ENCODE measurements around the gene SAMD1.

The SAMD1 gene

DNA sequence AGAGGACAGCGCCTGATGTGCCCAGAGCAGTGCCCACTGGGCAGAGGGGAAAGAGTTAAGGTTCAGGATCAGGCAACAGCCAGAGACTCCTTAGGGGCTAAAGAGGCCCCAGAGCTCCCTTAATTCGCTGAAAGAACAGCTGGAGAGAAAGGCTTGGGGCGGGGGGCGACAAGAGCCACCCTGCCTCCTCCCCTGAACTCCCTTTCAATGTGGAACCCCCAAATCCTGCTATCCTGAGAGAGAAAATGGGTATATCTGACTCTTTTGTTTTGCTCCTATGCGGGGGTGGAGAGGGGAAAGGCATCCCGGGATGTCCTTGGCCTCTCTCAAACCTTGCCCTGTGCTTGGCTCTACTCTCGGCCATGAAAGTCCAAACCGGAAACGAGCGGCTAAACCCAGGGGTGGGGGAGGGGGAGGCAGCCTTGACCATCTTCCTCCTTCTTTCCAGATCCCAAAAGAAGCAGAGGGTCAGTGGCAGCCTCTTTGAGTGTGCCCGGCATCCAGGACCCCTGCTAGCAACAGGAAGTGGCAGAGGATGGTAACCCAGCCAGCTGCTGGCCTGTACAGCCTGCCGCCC is 22.3 kb upstream of the SAMD1 start:
- no peak for DNase-seq

DNA sequence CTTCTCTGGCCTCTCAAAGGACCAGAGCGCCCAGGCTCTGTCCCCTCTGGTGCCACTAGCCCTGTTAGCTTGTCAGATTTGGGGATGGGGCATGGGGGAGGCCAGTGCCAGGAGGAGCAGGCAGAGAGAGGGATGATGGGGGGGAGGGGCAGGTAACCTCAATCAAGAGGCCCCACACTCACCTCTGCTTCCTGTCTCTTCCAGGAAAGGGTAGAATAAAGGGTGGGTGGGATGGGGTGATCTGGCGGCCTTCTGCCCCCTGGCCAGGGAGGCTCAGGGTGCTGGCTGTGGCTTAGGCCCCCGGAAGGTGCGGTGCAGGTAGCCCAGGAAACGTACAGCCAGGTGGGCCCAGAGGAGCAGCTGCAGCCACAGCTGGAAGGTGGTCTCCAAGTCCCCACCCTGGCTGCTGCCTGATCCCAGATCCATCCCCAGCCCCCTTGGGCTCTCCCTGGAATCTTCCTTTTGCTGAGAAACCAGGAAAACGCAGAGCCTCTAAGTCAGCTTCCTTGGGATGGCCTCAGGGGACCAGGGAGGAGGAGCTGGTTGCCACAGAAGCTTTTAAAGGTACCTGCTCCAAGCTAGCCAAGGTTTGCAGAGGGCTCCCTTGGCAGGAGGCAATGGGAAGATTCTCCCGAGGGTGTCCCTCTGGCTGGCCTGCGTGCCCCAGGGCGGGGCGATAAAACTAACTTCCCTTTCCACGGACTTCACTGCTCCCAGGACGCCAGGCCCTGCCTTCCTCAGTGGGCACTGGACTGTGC is 21.7 kb upstream of the SAMD1 start:
- no peak for DNase-seq

DNA sequence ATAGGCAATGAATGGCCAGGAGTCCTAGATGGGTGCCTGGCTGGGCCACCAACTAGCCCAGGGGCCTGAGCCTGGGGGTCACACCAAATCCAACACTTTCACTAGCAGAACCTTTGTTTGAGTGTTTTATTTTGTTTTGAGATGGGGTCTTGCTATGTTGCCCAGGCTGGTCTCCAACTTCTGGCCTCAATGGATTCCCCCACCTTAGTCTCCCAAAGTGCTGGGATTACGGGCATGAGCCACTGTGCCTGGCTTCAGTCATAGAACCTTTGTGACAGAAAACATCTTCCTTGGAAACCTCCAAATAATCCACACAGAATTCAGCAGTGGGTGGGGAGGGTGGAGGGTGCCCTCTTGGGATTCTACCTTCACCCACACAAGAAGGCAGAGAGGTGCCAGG is 20.9 kb upstream of the SAMD1 start:
- DNase-seq, result no peak

DNA sequence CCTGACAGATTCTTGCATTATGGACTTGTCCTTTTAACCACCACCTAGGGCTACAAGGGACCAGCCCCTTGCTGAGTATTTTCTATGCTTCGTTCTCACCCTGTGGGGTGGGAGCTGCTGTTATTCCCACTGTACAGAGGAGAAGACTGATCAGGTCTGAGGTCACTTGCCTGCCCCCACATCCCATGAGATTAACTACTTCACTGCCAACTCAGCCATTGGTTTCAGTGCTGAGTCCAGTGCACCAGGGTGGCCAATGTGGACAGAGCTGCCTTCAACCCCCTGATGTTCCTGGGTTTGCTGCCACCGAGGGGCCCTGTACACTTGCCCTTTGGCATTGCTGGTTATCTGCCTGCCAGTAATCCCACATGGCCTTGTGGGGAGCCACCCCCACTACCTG is 20.1 kb upstream of the SAMD1 start:
- DNase-seq, result no peak

DNA sequence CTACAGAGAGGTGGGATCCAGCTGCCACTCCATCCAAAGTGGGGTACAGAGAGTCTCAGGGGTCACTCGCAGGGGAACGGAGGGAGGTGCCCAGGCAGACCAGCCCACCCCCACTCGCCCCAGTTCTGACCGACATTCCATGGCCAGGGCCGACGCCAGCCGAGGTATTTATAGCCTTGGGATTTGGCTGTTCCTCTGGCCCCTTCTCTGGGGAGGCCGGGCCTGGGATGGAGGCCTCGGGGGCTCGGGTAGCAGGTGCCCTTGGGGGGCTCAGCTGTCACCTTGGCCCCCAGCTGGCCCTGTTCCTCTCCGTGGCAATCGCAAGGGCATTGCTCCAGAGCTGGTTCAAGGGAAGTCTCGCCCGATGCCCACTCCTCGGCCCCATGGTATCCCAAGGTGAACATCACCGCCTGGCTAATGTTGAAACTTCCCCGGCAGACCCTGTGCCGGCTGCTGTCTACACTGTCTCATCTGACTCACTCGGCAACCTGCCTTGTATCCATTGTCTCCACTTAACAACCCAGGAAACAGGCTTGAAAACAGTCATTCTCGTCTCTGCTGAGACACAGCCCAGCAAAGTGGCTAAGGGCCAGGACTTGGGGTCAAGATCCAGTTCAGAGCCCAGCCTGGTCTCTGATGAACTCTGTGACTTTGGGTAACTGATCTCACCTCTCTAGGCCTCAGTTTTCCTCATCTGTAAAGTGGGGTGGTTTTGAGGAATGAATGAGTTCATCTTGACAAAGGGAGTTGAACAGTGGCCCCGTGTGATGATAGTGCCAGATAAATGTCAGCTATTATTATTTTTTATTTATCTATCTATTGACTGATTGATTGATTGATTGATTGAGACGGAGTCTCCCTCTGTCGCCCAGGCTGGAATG is 17.3 kb upstream of the SAMD1 start:
- no peak for DNase-seq

DNA sequence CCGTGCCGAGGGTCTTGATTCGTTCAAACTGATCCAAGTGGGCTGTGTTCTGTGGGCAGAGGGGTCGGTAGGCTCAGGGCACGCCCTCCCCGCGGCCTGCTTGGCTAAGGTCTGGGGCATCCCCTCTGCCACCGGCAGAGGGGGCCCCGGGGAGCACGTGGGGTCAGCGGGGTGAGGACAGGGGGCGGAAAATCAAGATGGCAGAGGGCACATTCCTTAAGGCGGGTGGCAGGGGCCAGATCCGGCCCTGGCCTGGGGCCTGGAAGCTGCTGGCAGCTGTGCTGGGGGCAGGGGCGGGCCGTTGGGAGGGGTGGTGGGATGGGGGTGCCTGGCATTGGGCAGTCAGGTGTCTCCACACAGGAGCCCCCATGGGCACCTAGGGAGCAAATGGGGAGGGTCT is 16.3 kb upstream of the SAMD1 start:
- DNase-seq, result no peak

DNA sequence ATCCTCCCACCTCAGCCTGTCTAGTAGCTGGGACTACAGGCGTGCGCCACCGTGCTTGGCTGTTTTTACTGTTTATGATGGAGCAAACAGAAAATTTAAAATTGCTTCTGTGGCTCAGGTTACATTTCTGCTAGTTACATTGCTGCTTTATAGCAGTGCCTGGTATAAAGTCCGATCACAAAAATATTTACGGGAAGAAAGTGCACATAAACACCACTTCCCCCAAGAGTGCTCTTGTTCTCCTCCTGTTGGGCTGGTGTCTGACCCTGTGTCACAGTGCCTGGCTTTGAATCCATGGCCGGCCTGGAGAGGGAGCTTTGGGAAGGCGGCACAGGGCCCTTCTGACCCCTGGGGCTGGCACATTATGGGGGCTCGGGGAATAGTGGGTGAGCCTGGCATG is 15.1 kb upstream of the SAMD1 start:
- DNase-seq, result no peak

DNA sequence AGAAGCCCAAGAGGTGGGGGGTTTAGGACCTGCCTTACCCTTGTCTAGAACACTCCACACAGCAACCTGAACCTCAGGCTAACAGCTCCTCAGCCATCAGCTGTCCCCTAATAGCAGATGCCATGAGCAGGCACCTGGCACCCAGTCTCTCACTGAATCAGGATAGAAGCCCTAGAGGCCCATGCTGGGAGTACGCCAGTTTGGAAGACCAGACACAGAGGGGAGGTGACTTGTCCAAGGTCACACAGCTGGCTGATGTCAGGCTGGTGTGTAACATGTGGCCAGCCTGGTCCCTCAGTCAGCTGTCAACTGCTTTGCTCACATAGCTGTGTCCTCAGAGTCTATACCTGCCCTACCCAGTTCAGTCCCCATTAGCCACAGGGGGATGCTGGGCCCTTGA is 12.8 kb upstream of the SAMD1 start:
- DNase-seq, result no peak

DNA sequence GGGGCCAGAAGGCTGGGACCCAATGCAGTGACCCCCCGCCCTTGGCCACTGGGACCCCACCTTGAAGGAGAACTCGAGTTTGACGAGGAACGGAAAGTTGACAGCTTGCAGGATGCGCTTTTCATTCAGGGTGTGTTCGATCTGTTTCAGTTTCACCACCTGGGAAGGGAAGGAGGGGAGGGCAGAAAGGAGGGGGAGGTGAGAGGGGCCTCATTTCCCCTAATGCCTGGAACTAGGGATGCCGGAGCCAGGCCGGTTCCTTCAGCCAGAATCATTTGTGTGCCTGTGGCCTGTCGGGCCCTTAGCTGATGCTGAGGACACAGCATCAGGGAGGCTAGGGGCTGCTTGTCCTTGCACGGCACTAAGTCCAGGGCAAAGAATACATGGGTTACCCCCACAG is 12.2 kb upstream of the SAMD1 start:
- no peak for DNase-seq

DNA sequence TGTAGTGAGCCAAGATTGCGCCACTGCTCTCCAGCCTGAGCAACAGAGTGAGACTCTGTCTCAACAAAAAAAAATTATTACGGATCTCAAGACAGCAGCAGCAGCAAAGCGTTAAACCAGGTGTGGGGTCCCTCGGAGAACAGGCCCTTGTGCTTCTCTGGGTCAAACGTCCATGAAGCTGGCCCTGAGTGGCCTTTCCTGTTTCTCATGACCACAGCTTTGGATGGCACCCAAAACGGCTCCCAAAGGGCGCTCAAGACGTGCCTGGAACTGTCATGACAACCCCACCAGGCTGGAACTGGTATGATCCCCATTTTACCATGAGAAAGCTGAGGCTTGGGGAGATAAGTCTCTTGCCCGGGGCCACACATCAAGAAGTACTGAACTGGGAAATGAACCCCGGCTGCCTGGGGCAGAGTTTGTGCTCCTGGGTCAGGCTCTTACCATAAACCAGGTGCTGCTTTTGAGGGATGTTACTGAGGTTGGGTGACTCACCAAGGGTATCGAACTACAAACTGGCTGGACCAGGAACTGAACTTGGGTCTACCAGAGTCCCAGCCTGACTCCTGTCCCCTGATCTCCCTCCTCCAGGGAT is 11.6 kb upstream of the SAMD1 start:
- DNase-seq, result no peak

DNA sequence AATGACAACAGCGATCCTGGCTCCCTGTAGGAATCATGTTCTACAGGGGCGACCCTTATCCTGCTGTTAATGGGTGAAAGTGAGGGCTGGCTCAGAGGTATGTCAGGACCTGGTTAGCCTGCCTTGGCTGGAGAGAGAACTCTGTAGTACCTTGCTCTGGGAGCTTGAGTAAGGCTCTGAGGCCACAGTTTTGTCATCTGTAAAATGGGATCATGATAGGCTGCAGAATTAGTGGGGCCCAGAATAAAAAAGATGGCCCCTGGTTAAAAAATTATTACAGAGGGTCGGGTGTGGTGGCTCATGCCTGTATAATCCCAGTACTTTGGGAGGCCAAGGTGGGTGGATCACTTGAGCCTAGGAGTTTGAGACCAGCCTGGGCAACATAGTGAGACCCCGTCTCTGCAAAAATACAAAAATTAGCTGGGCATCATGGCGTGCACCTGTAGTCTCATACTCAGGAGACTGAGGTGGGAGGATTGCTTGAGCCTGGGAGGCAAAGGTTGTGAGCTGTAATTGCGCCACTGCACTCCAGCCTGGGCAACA is 10.5 kb upstream of the SAMD1 start:
- no peak for DNase-seq

DNA sequence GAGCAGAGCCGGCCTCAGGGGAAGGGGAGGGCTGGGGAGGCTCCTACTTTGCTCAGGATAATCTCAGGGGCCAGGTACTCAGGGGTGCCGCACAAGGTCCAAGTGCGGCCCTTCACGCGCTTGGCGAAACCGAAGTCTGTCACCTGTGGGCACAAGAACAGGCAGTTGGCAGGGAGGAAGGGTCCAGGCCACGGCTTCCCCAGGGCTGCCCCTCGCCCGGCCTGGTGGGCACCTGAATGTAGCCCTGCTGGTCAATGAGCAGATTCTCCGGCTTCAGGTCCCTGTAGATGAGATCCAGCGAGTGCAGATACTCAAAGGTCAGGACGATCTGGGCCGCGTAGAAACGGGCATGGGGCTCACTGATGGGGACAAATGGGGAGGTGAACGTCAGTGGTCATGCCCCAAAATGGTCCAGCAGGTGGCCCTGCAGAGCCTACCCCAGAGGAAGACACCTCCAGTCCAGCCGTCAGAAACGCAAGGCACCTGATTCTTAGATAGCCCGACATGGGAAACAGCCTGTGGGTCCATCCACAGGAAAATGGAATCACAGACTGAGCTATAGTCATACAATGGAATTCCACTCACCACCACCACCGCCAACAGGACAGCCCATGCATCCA is 7.1 kb upstream of the SAMD1 start:
- DNase-seq, result no peak

DNA sequence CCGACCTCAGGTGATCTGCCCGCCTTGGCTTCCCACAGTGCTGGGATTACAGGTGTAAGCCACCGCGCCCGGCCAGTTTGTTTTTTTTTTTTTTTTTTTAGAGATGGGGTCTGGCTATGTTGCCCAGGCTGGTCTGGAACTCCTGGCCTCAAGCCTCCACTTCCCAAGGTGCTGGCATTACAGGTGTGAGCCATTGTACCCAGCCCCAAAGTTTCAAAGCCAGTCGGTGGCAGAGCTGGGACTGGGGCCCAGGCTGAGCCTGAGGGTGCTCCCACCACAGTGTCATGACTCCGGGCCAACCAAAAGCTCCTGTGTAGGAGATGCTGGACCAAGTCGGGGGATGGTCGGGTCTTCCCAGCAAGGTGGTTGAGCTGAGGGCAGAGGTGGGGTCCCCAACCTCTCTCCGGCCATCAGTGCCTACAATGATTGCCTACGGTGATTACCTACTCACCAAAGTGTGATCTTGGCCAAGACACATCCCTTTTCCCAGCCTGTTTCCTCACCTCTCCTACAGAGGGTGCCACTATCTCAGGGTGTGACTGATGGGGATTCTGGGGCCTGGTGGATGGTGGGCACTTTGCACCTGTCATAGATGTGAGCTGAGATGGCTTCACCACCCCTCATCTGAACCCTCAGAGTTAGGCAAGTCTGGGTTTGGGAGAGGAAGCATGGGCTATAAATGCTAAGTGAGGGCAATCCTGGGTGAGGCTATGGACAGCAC is 5.9 kb upstream of the SAMD1 start:
- DNase-seq, result no peak

DNA sequence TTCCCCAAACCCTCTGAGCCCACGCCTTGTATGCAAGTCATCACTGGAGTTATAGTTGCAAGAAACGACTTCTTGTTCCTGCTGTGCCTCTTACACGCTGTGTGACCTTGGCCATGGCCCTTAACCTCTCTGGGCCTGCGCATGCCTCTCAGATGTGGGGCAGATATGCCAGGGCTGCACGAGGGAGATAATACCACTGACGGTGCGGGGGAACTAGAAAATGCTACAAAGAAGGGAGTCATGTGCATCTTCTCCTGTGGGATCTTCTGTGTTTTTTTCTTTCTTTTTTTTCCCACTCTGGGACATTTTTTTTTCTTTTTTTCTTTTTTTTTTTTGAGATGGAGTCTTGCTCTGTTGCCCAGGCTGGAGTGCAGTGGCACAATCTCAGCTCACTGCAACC is 4.3 kb upstream of the SAMD1 start:
- DNase-seq, result no peak

DNA sequence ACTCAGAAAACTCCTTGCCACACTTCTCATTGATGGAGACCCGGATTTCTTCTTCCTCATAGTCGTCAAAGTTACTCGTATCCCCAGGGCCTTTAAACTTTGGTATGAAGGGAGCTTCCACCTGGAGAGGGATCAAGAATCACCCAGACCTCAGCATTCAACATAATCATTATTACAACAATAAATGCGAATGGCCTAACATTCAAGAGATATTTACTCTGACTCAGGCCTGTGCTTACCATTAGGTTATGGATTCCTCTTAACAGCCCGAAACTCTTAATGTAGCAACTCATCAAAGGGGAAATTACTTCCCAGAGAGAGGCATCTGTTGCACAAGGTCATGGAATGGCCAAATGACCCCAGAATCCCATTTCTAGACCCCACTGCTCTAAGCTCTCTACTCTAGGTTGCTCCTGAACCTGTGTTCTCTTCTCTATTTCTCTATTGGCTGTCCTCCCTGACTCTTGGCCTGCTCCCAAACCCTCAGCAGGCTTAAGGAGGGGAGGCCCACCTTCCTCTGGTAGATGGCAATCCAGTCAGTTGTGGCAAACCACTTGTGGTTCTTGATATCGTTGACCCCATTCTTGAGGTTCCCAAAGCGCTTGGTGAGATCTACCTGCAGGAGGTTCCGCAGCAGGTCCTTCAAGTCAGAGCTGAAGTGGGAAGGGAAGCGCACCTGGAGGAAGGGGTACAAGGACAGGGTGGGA is 2.7 kb upstream of the SAMD1 start:
- no peak for DNase-seq

DNA sequence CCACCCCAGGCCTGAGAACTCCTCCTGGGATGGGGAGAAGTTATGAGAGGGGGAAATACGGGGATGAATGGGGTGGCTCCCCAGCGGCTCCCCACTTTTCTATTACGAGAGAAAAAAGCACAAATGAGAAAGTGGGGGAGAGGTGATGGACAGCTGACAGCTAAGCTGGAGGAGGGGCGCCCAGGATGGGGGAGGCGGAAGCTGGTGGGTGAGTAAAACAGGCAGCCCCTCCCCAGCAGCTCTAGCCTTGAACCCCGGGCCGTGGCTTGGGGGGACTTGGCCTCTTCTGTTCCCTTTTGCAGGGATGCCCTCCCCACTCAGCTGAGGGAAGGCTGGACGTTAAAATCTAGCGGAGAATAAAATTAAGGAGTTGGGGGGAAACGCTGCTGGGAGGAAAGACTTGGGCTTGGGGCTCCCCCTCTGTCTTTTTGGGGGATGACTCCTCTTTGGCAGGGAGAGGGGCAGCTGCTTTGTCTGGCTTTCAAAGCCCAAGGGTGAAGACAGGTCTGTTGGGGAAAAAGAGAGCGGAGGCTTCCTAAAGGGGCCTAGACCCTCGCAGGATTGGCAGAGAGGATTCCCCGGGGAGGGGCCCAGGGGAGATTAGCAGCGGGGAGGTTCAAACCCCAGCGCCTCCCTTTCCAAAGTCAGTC is 1.4 kb upstream of the SAMD1 start:
- DNase-seq, result no peak

DNA sequence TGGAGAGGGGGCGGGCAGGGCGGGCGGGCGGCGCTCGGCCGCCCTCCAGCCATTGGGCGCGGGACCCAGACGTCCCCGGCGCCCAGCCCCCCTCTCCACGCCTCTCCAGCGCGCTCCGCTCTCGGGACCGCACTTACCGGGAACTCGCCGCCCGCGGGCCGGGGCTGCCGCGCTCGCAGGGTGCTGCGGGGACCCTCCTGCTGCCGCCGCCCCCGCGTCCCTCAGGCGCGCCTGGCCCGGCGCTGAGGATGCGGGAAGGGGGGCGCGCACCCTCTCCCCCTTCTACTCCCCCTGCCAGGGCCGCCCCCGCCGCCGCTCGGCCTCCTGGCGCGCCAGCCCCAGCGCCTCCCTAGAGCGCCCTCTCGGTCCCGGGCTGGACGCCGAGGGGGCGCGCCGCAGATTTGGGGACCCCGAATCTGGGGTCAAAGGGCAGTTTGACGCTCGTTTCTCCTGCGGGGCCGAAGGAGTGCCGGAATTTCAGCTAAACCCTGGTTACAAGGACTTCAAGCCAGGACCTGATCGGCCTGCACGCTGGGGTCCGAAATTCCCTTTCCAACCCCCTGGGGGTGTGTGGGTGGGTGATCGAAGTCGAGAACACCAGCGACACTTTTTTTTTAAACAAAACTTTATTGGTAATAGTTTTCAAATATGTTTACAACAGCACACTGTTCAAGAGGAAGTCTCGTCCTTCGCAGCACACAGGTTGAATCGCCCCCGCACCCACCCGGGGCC is 696 bp upstream of the SAMD1 start:
- DNase-seq, result no peak

DNA sequence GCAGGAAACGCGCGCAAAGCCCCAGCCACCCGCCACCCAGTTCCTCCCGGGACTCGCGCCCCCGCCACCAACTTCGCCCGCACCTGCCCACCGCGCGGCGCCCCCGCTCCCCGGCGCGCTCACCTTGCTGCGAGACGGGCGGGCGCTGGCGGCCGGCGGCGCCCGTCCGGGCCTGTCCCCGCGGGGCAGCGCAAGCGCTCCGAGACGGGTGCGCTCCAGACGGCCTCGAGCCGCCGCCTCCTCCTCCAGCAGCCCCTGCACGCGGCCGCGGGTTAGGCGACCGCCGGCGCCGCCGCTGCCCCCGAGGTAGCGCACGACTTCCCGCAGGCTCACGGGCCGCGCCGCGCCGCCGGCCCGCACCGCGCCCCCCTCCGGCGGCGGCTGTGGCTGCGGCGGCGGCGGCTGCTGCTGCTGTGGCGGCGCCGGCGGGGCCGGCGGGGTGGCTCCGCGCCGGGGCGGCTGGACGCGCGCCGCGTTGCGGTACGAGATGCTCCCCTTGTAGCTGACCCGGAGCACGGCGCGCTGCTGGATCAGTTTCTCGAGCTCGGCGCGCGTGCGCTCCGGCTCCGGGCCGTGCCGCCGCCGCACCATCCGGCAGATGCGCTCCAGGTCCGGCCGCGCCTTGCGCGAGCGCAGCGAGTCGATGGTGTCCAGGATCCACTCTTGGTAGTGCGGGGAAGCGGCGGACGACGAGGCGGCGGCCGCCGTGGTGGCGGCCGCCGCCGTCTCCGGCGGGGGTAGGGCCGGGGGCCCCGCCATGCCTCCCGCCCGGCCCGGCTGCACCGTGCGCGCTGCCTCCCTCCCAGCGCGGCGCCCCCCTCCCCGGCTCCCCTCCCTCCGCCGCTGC is 666 bp downstream of the SAMD1 start:
- no peak for DNase-seq

DNA sequence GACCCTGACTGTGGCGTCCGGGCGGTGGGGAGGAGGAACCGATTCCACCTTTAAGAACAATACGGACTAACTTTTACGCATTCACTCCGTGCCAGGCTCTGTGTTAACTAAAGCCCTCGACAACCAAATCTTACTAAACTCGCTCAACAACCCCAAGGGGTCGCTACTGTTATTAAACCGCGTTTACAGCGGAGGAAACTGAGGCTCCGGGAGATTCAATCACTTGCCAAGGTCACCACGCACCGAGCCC is 1.2 kb downstream of the SAMD1 start:
- no peak for DNase-seq
